ENCODE data around the gene PLCG2. TPM values are rescaled to one million over a fixed set of nuclear protein-coding genes. Genes with fewer than 3 reads are reported as not detected.

Gene PLCG2
- total RNA-seq, 2 experiments from 2014 or later = 196 to 485 TPM

GRCh38 chr16:81861915-81862314 is 82.8 kb downstream of the PLCG2 start:
- Histone ChIP-seq H3K4me2 (ENCODE audit: low read length) (peak overlapping the region; percentile 91; the same call in 1 of the 2 replicates), H3K9me2 (ENCODE audit: insufficient read depth, low read length) (no peaks in the 10 kb centered on the region), H3K4me1 (ENCODE audit: insufficient read depth, low read length, poor library complexity, severe bottlenecking) (peaks cover 61% of the 10 kb centered on the region), H3K36me3 (ENCODE audit: insufficient read depth, low read length) (peaks cover 83% of the 10 kb centered on the region), H3K79me2 (ENCODE audit: insufficient read depth, low read depth, low read length) (peaks cover 49% of the 10 kb centered on the region), H2AFZ (ENCODE audit: low read length) (no peak overlapping the region), H3K27ac (ENCODE audit: low read depth, low read length, poor library complexity, severe bottlenecking) (peak overlapping the region; percentile 89), H3K4me3 (ENCODE audit: low read depth, low read length, poor library complexity, severe bottlenecking) (no peak overlapping the region), H3K9me3 (ENCODE audit: low read length) (no peaks in the 10 kb centered on the region), H4K20me1 (ENCODE audit: insufficient read depth, low read length) (peaks cover 6% of the 10 kb centered on the region; the same call in 1 of the 2 replicates)
- intact Hi-C loops (cut with micrococcal nuclease; ENCODE audit: unreplicated experiment) = no loop called here
- DNase-seq (ENCODE audit: low spot score) = no peak
- no TSS peak for BruUV-seq (replicated peaks)
- ChIA-PET CTCF (ENCODE audit: unreplicated experiment) (interaction anchor here (1.5 kb wide), 1 partner anchor 11 kb away, joined by 3 read pairs; no protein-coding TSS in a partner anchor), POLR2A (interaction anchor here (1.2 to 2.7 kb wide), 4 partner anchors 9 to 78 kb away, joined by 3 to 10 read pairs (median 4); no protein-coding TSS in a partner anchor)
- TF ChIP-seq, protein P1, sequence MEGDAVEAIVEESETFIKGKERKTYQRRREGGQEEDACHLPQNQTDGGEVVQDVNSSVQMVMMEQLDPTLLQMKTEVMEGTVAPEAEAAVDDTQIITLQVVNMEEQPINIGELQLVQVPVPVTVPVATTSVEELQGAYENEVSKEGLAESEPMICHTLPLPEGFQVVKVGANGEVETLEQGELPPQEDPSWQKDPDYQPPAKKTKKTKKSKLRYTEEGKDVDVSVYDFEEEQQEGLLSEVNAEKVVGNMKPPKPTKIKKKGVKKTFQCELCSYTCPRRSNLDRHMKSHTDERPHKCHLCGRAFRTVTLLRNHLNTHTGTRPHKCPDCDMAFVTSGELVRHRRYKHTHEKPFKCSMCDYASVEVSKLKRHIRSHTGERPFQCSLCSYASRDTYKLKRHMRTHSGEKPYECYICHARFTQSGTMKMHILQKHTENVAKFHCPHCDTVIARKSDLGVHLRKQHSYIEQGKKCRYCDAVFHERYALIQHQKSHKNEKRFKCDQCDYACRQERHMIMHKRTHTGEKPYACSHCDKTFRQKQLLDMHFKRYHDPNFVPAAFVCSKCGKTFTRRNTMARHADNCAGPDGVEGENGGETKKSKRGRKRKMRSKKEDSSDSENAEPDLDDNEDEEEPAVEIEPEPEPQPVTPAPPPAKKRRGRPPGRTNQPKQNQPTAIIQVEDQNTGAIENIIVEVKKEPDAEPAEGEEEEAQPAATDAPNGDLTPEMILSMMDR (conservative IDR thresholded peaks at IDR 0.05; ENCODE audit: low read length) = no peak
- no peak for TF ChIP-seq EZH2phosphoT487 (IDR thresholded peaks at IDR 0.05; ENCODE audit: borderline replicate concordance, low read depth, low read length)

DNA sequence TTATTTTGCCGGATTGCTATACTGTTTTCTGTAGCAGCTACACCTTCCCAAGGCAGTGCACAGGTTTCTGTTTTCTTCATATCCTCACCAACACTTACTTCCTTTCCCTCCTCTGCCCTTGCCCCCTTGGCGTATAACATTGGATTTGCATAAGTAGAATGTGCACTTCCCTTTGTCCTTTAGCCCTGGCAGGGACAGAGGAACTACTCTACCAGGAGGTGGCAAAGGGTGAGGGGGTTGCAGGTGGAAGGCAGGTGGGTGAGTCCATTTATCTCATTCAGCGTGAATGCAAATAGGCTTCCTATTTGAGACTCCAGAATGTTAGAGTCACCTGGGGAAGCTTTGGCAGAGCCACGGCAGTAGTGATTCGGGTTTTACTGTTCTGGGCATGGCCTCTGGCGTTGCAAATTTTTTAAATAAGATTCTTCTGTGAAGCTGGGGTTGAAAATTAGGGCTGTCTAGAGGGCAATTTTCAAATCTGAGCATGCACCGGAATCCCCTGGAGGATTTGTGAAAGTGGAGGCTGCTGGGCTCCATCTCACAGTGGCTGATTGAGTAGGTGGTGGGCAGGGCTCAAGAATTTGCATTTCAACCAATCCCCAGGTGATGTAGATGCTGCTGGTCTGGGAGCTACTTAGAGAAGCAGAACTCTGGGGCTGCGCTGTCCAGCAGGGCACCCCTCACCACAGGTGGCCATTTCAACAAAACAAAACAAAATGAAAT is 84.7 kb downstream of the PLCG2 start:
- Histone ChIP-seq H3K79me2 (ENCODE audit: insufficient read depth, low read depth, low read length) (peaks cover 56% of the 10 kb centered on the region), H3K4me1 (ENCODE audit: insufficient read depth, low read length, poor library complexity, severe bottlenecking) (peaks cover 69% of the 10 kb centered on the region), H3K9me2 (ENCODE audit: insufficient read depth, low read length) (no peaks in the 10 kb centered on the region), H3K9me3 (ENCODE audit: low read length) (no peaks in the 10 kb centered on the region), H2AFZ (ENCODE audit: low read length) (no peak overlapping the region), H3K27ac (ENCODE audit: low read depth, low read length, poor library complexity, severe bottlenecking) (peak overlapping the region; percentile 89), H3K4me2 (ENCODE audit: low read length) (peak overlapping the region; percentile 91), H3K36me3 (ENCODE audit: insufficient read depth, low read length) (peaks cover 82% of the 10 kb centered on the region), H4K20me1 (ENCODE audit: insufficient read depth, low read length) (peaks cover 6% of the 10 kb centered on the region; the same call in 1 of the 2 replicates), H3K4me3 (ENCODE audit: low read depth, low read length, poor library complexity, severe bottlenecking) (peak overlapping the region; percentile 59)
- TF ChIP-seq EZH2phosphoT487 (IDR thresholded peaks at IDR 0.05; ENCODE audit: borderline replicate concordance, low read depth, low read length) = no peak
- TF ChIP-seq, protein P1 (conservative IDR thresholded peaks at IDR 0.05; ENCODE audit: low read length) = 0 out of 2 replicates have a peak, but pooled peaks have one; percentile 19
- CTCF ChIA-PET (ENCODE audit: unreplicated experiment) = interaction anchor here (0.9 to 1.1 kb wide), 2 partner anchors 12 to 55 kb away, joined by 3 read pairs; no protein-coding TSS in a partner anchor
- DNase-seq (ENCODE audit: low spot score) = peak; percentile 91
- BruUV-seq (replicated peaks) = no TSS peak
- POLR2A ChIA-PET = interaction anchor here (0.6 to 2.7 kb wide), 9 partner anchors 9 to 115 kb away, joined by 3 to 10 read pairs (median 4); no protein-coding TSS in a partner anchor
- intact Hi-C loops (cut with micrococcal nuclease; ENCODE audit: unreplicated experiment) = loop anchor here (2.0 kb wide), 1 partner anchor 27 kb away; no protein-coding TSS in a partner anchor

All from OCI-LY7 (cell line).